ENCODE measurements around the gene IFT20. TPM values are rescaled to one million over a fixed set of nuclear protein-coding genes. Genes with fewer than 3 reads are reported as not detected.
"Not testable (repeated sequence)": the region's sequence is repeated elsewhere in the genome, so short reads cannot be mapped to it uniquely, and the experiment has no call there.

Gene IFT20
- total RNA-seq, 2 donors from 2014 or later, result 15.6 to 19.6 TPM

GRCh38 chr17:28298449-28298848 is 36.8 kb downstream of the IFT20 start:
- no peak overlapping the region for H3K27ac ChIP-seq
- no peaks in the 10 kb centered on the region for H3K9me3 ChIP-seq
- H3K4me3 ChIP-seq, result no peak overlapping the region
- DNase-seq (ENCODE audit: low spot score), result no peak
- H3K27me3 ChIP-seq, result no peaks in the 10 kb centered on the region
- no peak for TF ChIP-seq CTCF (IDR thresholded peaks at IDR 0.05)
- no peaks in the 10 kb centered on the region for H3K4me1 ChIP-seq
- H3K36me3 ChIP-seq, result no peaks in the 10 kb centered on the region

GRCh38 chr17:28295677-28296578 is 39.3 kb downstream of the IFT20 start:
- no peaks in the 10 kb centered on the region for H3K27me3 ChIP-seq
- no peaks in the 10 kb centered on the region for H3K36me3 ChIP-seq
- no peak overlapping the region for H3K27ac ChIP-seq
- no peak for TF ChIP-seq CTCF (IDR thresholded peaks at IDR 0.05)
- no peak overlapping the region for H3K4me3 ChIP-seq
- H3K9me3 ChIP-seq, result no peaks in the 10 kb centered on the region
- DNase-seq (ENCODE audit: low spot score), result no peak
- H3K4me1 ChIP-seq, result no peaks in the 10 kb centered on the region

- Histone ChIP-seq H3K36me3 (no peaks in the 10 kb centered on the region), H3K27me3 (no peaks in the 10 kb centered on the region), H3K27ac (no peak overlapping the region), H3K4me1 (no peaks in the 10 kb centered on the region), H3K9me3 (no peaks in the 10 kb centered on the region), H3K4me3 (no peak overlapping the region)
- TF ChIP-seq CTCF (IDR thresholded peaks at IDR 0.05), result no peak
- no peak for DNase-seq (ENCODE audit: low spot score)
Measured at GRCh38 chr17:28293994-28294393, 41.3 kb downstream of the IFT20 start.

GRCh38 chr17:28292878-28293277 is 42.4 kb downstream of the IFT20 start:
- not testable (repeated sequence) for H3K4me1 ChIP-seq; DNase-seq (ENCODE audit: low spot score); H3K27me3 ChIP-seq; H3K27ac ChIP-seq; H3K9me3 ChIP-seq; H3K36me3 ChIP-seq; H3K4me3 ChIP-seq

GRCh38 chr17:28291780-28292330 is 43.4 kb downstream of the IFT20 start:
- Histone ChIP-seq H3K27ac (no peak overlapping the region), H3K9me3 (no peaks in the 10 kb centered on the region), H3K27me3 (no peaks in the 10 kb centered on the region), H3K4me3 (no peak overlapping the region), H3K36me3 (no peaks in the 10 kb centered on the region), H3K4me1 (no peaks in the 10 kb centered on the region)
- DNase-seq (ENCODE audit: low spot score), result no peak
- no peak for TF ChIP-seq CTCF (IDR thresholded peaks at IDR 0.05)

- Histone ChIP-seq H3K4me1 (no peaks in the 10 kb centered on the region), H3K9me3 (no peaks in the 10 kb centered on the region), H3K27ac (no peak overlapping the region), H3K4me3 (no peak overlapping the region), H3K27me3 (no peaks in the 10 kb centered on the region), H3K36me3 (no peaks in the 10 kb centered on the region)
- no peak for TF ChIP-seq CTCF (IDR thresholded peaks at IDR 0.05)
- no peak for DNase-seq (ENCODE audit: low spot score)
Measured at GRCh38 chr17:28290703-28291102, 44.6 kb downstream of the IFT20 start.

Data from right atrium auricular region (tissue), 2 donors.